ENCODE results near the gene RTN4. TPM values are rescaled to one million over a fixed set of nuclear protein-coding genes. Genes with fewer than 3 reads are reported as not detected.

RTN4 gene
- total RNA-seq, 1 donor from 2014 or later: 370 TPM

Other genes starting within 250 kb of the RTN4 start
- gene CLHC1, start 181.8 kb upstream of the RTN4 start, total RNA-seq: 20.1 TPM
- 605 TPM for gene RPS27A, start 182.2 kb upstream of the RTN4 start, total RNA-seq
- gene MTIF2, start 218.8 kb upstream of the RTN4 start, total RNA-seq: 22.8 TPM

Data from mucosa of gallbladder (tissue), 1 donor.